Jurkat, Clone E6-1 (cell line): ENCODE measurements around the gene ATF1.
"Not testable (repeated sequence)": the region's sequence is repeated elsewhere in the genome, so short reads cannot be mapped to it uniquely, and the experiment has no call there.

Experiments
- DNase-seq: peaks from one replicate; pipeline ENCODE4 v3.0.0-alpha.2; 2011; ENCODE audit warnings: low read depth, low spot score
- H3K4me3 ChIP-seq: 2 replicates; pipeline ENCODE4 v1.5.1; 2011; ENCODE audit warnings: mild to moderate bottlenecking, low read length, control low read depth, moderate library complexity

Gene ATF1

GRCh38 chr12:50786498-50787231, 22.8 kb downstream of the ATF1 start:
- no peak overlapping the region for H3K4me3 ChIP-seq
- DNase-seq: no peak

- no peak for DNase-seq
- H3K4me3 ChIP-seq: no peak overlapping the region
Measured at GRCh38 chr12:50787618-50788017, 23.7 kb downstream of the ATF1 start.

GRCh38 chr12:50788561-50788960, 24.7 kb downstream of the ATF1 start:
- H3K4me3 ChIP-seq: no peak overlapping the region
- no peak for DNase-seq

GRCh38 chr12:50790081-50790480, 26.2 kb downstream of the ATF1 start:
- H3K4me3 ChIP-seq: no peak overlapping the region
- DNase-seq: no peak

- DNase-seq: no peak
- H3K4me3 ChIP-seq: no peak overlapping the region
Measured at GRCh38 chr12:50799908-50800307, 36.0 kb downstream of the ATF1 start.

- DNase-seq: no peak
- H3K4me3 ChIP-seq: no peak overlapping the region
Measured at GRCh38 chr12:50803230-50803875, 39.5 kb downstream of the ATF1 start.

- no peak for DNase-seq
- no peak overlapping the region for H3K4me3 ChIP-seq
Measured at GRCh38 chr12:50806176-50806575, 42.3 kb downstream of the ATF1 start.

GRCh38 chr12:50809131-50809530, 45.2 kb downstream of the ATF1 start:
- DNase-seq, H3K4me3 ChIP-seq: not testable (repeated sequence)

GRCh38 chr12:50814921-50815320, 51.0 kb downstream of the ATF1 start:
- not testable (repeated sequence) for H3K4me3 ChIP-seq, DNase-seq

- no peak overlapping the region for H3K4me3 ChIP-seq
- no peak for DNase-seq
Measured at GRCh38 chr12:50820177-50820576, 56.3 kb downstream of the ATF1 start.

- no peak for DNase-seq
- H3K4me3 ChIP-seq: no peak overlapping the region
Measured at GRCh38 chr12:50822082-50822481, 58.2 kb downstream of the ATF1 start.

GRCh38 chr12:50823724-50824123, 59.8 kb downstream of the ATF1 start:
- not testable (repeated sequence) for H3K4me3 ChIP-seq

GRCh38 chr12:50824914-50825313, 61.0 kb downstream of the ATF1 start:
- H3K4me3 ChIP-seq: no peak overlapping the region
- DNase-seq: no peak

More at GRCh38 chr12:50823724-50824123, 59.8 kb downstream of the ATF1 start:
- not testable (repeated sequence) for DNase-seq

GRCh38 chr12:50825372-50825838, 61.5 kb downstream of the ATF1 start:
- H3K4me3 ChIP-seq: no peak overlapping the region
- DNase-seq: peak; percentile 68

GRCh38 chr12:50828121-50828520, 64.2 kb downstream of the ATF1 start:
- no peak for DNase-seq
- H3K4me3 ChIP-seq: no peak overlapping the region

- DNase-seq: no peak
- H3K4me3 ChIP-seq: no peak overlapping the region
Measured at GRCh38 chr12:50828886-50829285, 65.0 kb downstream of the ATF1 start.

GRCh38 chr12:50833801-50834200, 69.9 kb downstream of the ATF1 start:
- H3K4me3 ChIP-seq, DNase-seq: not testable (repeated sequence)

- DNase-seq: no peak
- no peak overlapping the region for H3K4me3 ChIP-seq
Measured at GRCh38 chr12:50839042-50839441, 75.1 kb downstream of the ATF1 start.

GRCh38 chr12:50840809-50841487, 77.0 kb downstream of the ATF1 start:
- no peak for DNase-seq
- no peak overlapping the region for H3K4me3 ChIP-seq
